Hepatic stellate cell (primary cell): Measurements from ENCODE around the gene SCAMP1.
"Not testable (repeated sequence)": the region's sequence is repeated elsewhere in the genome, so short reads cannot be mapped to it uniquely, and the experiment has no call there.

Experiments used
- DNase-seq: peaks from one replicate; pipeline ENCODE4 v3.0.0; 2011; ENCODE audit warnings: low spot score

Gene SCAMP1

GRCh38 chr5:78359831-78360673, at the start of gene SCAMP1:
SCAMP1 (plus strand) TSS chr5:78360617; CDS start chr5:78360672, 55 bp downstream.
- DNase-seq: peak; percentile 94

GRCh38 chr5:78317515-78317914, 42.9 kb upstream of the SCAMP1 start:
- DNase-seq: no peak

- DNase-seq: no peak
Measured at GRCh38 chr5:78318337-78318736, 42.1 kb upstream of the SCAMP1 start.

GRCh38 chr5:78320401-78320800, 40.0 kb upstream of the SCAMP1 start:
- DNase-seq: peak; percentile 4

- no peak for DNase-seq
Measured at GRCh38 chr5:78323241-78323640, 37.2 kb upstream of the SCAMP1 start.

GRCh38 chr5:78326930-78327329, 33.5 kb upstream of the SCAMP1 start:
- no peak for DNase-seq

GRCh38 chr5:78327761-78328510, 32.5 kb upstream of the SCAMP1 start:
- no peak for DNase-seq

- no peak for DNase-seq
Measured at GRCh38 chr5:78328585-78329173, 31.7 kb upstream of the SCAMP1 start.

GRCh38 chr5:78331523-78332080, 28.8 kb upstream of the SCAMP1 start:
- no peak for DNase-seq

- DNase-seq: no peak
Measured at GRCh38 chr5:78334811-78335210, 25.6 kb upstream of the SCAMP1 start.

- DNase-seq: no peak
Measured at GRCh38 chr5:78335976-78336375, 24.4 kb upstream of the SCAMP1 start.

- no peak for DNase-seq
Measured at GRCh38 chr5:78336698-78337097, 23.7 kb upstream of the SCAMP1 start.

GRCh38 chr5:78339617-78340436, 20.6 kb upstream of the SCAMP1 start:
- no peak for DNase-seq

GRCh38 chr5:78341440-78341839, 19.0 kb upstream of the SCAMP1 start:
- no peak for DNase-seq

GRCh38 chr5:78345485-78345884, 14.9 kb upstream of the SCAMP1 start:
- DNase-seq: no peak

GRCh38 chr5:78353520-78353919, 6.9 kb upstream of the SCAMP1 start:
- no peak for DNase-seq

- DNase-seq: no peak
Measured at GRCh38 chr5:78354066-78354670, 6.2 kb upstream of the SCAMP1 start.

- DNase-seq: no peak
Measured at GRCh38 chr5:78355561-78355960, 4.9 kb upstream of the SCAMP1 start.

- DNase-seq: not testable (repeated sequence)
Measured at GRCh38 chr5:78359455-78359830, 974 bp upstream of the SCAMP1 start.

- DNase-seq: no peak
Measured at GRCh38 chr5:78360674-78360923, 182 bp downstream of the SCAMP1 start.

GRCh38 chr5:78360924-78361630, 660 bp downstream of the SCAMP1 start:
- peak; percentile 42 for DNase-seq
